ENCODE results near the gene ANKH.
A peak's percentile ranks its signal among the peaks of the same experiment; 100 is the strongest.
"Not testable (repeated sequence)": the region's sequence is repeated elsewhere in the genome, so short reads cannot be mapped to it uniquely, and the experiment has no call there.

ANKH gene

DNA sequence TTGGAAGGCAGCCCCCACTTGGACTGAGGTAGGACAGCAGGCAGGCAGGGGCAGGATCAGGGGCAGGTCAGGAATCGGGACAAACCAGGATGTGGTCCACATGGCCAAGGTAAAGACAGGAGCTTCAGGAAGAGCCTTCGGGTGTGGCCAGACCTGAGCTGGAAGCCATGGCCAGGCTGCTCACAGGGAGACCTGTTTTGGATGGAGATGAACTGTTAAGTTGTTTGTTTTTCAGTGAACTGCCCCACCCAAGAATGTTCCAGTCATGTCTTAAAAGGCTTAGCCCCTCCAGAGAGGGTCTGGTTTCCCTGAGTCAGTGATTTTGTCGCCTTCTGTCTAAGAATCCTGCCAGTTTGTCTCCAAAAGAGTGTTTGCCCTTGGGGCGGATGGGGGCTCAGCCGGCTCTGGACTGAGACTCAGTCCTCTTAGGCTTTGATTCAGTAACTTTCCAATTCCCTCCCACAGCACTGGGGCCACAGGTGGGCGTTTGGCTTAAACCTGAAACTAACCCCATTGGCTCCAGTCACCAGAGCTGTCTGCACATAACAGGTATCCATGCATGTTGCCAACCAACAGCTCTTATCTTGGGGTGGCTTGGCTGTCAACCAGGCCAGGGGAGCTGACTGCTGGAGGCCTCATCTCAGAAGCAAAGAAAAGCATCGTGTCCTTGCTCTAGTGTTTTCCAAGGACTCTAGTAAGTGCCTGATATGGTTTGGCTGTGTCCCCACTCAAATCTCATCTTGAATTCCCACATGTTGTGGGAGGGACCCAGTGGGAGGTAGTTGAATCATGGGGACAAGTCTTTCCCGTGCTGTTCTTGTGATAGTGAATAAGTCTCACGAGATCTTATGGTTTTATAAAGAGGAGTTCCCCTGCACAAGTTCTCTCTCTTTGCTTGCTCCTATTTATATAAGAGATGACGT lies 11.3 kb upstream of the ANKH start:
- no peak for DNase-seq

DNA sequence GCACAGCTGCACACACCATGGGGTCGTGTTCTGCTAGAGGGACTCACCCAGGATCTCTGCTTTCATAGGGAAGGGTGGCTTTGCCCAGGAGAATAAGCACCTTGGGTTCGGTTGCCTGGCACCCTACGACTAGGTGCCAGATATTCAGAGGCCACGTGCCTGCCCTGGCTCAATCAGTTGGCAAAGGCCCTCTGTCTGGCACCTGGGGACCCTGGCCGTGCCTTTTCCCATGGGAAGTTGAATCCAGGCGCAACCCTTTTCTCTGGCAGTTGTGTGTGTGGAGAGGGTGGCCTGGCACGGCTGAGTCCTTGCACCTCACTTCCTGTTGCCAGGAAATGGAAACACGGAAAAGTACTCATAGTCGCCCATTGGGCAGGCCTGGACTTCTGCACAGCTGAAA lies 10.2 kb upstream of the ANKH start:
- no peak for DNase-seq

DNA sequence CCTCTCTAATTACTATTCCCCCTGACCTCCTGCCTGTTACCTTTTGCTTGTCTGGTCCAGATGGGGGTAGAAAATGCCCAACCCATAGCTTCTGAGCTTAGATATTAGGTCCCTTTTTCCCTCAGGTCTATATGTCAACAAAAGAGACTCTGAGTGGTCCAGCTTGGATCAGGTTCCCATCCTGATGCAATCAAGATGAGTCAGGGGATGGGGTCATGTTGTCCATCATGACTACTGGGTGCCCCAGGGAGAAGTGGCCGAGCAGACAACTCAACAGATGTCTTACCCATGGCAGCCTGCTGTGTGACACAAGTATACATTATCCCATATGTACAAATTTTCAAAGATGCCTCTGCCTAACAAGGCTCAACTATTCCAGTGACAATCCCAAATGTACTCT lies 9.1 kb upstream of the ANKH start:
- no peak for DNase-seq

DNA sequence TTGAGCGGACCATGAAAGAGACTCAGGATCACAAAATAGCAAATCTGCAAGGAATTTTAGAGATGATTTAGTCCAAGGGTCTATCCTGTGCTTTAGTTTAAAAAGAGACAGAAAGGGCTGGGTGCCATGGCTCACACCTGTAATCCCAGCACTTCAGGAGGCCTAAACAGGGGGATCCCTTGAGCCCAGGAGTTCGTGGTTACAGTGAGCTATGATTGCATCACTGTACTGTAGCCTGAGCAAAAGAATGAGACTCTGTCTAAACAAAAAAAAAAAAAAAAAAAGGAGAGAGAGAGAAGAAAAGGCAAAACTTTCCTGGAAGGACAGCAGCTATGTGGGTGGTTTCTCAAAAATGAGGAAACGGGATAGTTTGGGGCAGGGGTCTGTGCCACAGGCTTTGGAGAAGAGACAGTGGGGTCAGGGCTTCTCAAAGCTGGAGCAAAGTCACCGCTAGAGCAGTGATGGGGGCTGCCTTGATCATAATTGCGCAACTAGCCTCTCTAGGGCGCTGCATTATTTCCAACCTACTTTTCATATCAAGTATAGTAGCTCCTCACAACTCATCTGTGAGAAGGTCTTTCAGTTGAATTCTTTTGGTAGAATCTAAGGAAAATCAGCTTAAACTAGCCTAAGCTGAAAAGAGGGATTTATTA lies 8.5 kb upstream of the ANKH start:
- no peak for DNase-seq

DNA sequence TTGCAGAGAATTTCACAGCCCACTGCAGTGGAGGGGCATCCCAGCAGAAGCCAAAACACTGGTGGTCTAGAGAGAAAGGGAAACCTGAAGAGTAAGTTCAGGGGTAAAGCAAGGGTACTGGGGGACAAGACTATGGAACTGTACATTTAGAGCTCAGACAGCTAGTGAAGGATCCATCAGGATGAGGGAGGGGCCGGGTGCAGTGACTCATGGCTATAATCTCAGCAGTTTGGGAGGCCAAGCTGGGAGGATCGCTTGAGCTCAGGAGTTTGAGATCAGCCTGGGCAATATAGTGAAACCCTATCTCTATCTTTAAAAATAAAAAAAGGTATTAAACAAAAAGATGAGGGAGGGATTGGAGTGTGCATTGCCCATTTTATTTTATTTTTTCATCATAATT lies 7.8 kb upstream of the ANKH start:
- no peak for DNase-seq

DNA sequence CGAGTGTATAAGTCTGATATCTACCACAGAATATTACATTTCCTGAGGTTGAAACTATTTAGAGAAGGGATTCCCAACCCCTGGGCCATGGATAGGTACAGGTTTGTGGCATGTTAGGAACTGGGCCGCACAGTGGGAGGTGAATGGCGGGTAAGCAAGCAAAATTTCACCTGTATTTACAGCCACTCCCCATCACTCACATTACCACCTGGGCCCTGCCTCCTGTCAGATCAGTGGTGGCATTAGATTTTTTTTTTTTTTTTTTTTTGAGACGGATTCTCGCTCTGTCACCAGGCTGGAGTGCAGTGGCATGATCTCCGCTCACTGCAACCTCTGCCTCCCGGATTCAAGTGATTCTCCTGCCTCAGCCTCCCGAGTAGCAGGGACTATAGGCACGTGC lies 6.6 kb upstream of the ANKH start:
- not testable (repeated sequence) for DNase-seq

DNA sequence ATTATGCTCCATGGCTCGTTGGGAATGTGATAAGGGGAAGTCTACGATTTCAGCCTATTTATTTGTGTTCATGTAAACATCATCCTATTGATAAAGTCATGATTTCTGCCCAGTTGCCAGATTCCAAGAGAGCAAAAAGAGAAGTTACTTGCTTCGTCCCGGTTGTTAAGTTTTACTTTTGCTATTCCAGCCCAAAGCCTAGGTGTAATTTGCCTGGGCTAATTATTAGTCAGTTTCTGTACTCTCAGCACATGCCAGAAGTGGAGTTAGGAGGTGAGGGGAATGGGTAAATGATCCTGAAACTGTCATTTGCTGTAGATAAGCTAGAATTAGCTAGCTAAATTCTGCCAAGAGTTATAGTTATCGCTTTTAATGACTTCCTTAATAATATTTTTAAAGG lies 4.5 kb upstream of the ANKH start:
- no peak for DNase-seq

DNA sequence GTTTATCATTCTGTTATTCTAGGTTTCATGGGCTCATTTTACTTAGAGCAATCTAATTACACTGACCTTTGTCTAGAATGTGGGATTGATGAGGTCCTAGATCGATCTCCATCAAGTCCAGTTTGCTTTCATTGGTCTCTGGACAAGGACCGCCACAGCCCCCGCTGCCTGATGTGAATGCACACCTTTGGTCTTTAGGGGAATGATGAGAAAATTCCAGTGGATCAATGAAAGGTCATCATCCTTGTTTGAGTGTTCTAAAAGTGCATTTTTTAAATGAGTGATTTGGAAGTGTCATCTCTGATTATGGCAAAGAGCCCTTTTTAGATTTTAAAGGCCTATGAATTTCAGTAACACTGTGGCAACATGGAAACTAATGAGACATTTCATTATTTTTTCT lies 2.2 kb upstream of the ANKH start:
- no peak for DNase-seq

DNA sequence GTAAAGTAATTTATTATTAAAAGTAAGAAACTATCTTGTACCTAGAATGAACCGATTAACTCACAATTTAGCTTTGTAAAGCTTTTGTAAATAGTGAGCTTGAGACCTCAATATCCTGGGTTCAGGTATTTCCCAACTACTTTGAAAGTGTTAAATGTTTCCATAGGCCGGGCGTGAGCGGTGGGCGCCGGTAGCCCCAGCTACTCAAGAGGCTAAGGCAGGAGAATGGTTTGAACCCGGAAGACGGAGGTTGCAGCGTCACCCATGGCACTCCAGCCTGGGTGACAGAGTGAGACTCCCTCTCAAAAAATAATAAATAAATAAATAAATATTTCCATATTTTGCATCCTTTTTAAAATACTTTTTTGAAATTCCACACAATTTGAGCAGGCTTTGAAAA lies 1.5 kb upstream of the ANKH start:
- no peak for DNase-seq

DNA sequence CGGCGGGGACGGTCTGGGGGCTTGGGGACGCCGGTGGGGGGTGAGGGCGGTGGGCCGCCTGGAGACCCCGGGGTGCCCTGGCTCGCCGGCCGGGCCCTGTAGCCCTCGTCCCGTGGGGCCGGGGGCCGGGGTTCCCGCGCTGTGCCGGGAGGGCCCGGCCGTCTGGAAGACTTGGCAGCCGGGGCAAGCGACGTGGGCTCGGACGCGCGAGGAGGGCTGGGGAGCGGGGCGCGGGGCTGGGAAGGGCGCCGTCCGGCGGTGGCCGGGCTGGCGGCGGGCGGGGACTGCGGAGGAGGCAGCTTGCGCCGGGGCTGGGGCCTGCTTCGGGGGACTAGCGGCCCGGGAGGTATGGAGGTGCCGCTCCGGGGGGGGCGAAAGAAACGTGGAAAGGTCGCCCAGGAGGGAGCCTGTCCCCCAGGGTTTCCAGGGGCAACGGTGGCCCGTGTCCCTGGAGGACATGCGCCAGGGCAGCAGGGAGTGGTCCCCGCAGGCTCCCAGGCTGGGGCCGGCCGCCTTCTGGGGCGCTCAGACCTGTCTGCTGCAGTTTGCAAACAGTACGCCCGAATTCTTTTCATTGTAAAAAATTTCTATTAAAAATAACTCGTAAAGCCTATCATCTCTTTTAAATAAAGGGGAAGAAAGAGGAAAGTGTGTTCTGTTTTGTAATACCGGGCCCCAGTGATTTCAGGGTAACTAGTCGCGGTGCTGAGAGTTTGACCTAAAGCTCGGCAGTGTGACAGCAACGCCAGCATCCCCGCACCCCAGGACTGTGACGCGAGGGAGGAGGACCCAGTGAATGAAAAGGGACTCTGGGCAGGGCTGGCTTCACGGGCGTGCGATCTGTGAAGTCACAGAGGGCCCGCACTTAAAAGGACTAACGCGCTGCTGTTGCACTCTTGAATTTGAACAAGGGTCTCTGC lies 752 bp upstream of the ANKH start:
- DNase-seq, result peak; percentile 57

DNA sequence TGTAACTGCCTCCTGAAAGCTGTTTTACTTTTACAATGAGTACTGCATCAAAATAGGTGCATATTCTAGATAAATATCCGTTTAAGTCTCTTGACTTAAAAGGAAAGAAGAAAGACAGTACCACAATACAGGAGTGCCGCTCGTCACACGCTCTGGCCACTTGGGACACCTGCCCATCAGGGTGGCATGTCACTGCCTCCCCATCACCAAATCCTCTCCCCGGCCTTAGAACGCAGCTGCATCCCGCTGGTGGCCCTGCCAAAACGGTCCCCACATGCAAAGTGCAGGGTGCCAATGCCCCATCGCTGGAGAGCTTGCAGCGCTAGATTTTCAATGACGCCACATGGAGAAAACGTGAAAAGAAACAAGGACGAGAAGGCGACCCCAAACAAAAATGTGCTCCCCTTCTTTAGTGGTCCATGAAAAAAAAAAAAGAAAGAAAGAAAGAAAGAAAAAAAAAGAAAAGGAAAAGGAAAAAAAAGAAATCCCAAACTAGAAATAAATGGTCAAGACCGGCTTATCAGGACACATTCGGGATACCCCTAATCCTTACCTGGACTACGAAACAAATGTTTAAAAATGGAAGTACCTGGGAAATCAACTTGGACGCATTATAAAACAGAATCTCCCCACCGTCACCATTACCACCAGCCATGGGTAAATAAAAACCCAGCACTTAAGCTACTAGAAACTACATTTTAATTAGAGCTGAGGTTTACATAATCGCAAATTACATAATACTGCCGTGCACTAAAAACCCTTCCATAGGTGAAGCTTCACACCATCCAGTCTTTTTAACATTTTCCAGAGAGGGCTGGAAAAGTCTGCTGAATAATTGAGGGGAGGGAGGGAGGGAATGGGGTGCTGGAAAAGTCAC lies 1.0 kb downstream of the ANKH start:
- DNase-seq, result peak; percentile 39

DNA sequence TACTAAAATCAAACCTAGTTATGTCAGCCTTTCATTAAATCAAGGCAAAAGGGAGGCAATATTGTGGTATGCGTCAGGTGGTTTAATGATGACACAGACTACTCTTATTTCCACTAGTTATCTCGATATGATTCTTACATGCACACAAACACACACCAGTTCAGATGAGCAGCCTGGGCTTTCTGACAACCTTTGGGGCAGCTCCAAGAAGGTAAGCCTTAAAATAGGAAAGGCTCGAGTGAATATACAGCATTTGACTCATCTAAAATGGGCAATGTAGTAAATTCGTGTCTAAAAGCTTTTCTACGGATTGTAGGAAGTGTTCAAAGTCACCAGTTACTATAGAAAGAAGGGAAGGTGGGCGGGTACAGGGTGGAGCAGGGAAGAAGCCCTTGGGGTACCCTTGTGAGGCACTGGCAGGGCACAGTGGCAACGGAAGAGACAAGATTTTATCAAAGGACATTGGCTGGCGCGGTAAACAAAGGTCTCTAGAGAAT lies 1.9 kb downstream of the ANKH start:
- DNase-seq, result no peak

DNA sequence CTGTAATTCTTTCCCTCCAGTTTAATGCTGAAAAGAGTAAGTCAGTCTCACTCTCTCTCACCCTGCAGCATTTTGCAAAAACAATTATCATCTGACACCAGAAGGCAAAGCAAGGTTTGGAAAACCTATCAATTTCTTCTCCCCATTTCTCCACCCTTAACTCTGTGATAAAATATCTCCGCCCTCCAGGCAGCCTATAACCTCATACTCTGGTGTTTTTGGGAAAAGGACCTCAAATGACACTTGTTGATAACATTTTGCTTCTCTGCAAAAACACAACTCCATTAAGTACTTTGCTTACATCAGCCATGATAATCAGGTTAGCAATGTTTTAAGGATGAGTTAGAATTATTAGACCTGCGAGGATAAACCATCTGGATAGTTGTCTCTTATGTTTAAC lies 2.3 kb downstream of the ANKH start:
- DNase-seq, result no peak

DNA sequence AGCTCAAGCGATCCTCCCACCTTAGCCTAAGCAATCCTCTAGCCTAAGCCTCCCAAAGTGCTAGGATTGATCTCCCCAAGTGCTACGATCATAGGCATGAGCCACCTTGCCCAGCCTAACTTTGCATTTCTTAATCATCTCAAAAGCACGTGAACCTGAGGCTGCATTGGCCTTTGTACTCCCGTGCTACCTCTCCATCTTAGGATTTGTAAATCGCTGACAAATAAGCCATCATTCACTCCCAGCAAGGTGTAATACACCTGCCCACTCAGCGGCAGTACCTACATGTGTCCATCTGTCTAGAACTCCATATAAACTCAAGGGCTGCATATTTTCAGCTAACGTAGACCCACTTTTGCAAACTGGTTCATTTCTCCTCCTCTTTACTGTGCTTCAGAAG lies 2.8 kb downstream of the ANKH start:
- no peak for DNase-seq

DNA sequence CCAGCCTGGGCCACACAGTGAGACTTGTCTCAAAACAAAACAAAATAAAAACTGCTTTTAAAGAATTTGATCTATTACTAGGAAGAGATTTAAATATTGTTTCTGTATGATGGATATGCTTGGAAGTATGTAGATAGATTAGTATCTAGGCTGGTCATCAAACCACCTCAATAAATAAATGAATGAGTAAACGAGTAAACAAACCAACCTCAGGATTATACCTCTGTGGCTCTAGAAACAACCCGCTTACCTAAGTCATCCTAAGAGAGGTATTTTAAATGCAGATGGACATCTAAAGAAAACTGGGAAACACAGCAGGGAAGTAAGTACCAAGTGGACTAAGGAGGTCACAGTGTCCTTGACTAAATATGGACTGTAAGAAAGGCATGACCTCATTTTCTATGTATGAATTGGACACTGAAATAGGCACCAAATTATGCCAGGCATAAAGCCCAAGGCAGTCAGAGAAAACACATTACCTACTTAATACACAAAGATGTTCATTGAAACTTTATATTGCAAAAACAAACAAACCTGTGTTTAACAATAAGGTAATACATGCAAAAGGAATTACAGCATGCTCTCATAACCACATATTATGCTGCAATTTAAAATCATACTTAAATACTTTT lies 7.3 kb downstream of the ANKH start:
- no peak for DNase-seq

DNA sequence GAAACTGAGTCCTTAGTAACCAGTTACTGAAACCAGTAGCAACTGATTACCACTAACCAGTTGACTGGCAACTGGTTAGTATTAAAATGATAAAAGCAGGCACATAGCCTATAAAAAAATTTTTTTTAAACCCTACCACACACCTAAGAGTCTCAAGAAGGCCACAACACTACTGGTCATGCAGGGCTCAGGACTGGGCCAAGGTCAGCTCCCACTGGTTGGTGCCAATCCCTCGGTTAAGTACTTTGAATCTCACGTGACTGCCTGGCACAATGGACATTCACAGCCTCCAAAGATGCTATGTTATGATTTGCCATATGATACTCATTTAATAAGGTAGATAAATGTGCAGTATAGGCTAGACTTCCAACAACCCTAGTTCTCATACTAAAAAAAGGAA lies 8.5 kb downstream of the ANKH start:
- DNase-seq, result no peak

DNA sequence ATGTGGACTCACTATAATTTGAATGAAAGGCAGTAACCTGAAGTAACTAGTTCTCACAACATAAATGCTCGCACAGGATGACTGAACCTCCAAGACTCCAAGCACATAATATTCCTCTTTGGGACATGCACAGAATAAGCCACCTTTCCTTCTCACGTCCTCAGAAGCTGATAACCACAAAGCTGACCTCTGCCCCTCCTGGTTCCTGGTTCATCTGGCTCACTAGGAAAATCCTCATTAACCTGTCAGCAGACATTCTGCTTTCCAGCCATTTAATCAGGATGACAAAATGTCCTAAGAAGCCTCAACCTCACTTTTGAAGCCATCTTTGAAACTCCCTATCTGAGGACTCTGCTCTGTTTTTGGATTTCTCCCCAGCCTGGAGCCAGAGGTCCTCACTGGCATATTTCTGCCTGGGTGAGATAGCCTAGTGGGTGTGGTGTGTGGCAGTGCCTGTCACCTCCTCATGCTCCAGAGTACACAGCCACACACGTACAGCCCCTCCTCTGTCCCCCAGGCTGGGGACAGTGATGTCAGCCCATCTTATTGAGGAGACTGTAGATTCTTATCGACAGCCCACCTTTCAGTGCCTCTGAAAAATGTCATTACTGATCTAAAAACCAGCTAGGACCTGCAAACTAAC lies 10.3 kb downstream of the ANKH start:
- no peak for DNase-seq

DNA sequence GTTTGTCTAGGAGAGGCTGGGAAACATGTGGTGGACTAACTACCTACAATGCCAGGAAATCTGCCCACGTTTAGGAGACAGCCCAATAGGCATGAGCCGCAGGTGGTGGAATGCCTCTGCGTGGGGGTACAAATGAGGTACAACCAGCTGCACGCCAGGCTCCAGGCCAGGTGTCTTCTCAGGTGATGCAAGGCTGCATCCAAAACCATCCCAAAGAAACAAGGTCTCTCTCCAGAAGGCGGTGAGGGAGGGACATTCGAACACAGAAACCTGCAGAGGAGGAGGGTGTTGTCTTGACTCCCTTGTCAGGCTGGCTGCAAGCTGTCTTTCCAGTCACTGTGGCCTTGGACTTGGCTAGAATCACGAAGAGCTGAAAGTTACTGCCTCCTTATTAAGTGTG lies 11.6 kb downstream of the ANKH start:
- no peak for DNase-seq

DNA sequence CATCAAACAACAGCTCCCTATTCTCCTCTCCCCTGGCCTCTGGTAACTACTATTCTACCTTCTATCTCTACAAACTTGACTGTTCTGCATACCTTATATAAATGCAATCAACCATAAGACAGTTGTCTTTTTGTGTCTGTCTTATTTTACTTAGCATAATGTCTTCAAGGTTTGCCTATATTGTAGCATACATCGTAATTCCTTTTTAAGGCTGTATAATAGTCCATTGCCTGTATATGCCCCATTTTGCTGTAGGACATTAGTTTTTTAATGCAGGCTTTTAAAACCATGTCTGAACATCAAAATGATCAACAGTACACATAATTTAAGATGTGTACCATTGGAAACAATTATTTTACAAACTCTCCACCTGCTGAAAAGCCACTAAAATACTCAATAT lies 12.4 kb downstream of the ANKH start:
- no peak for DNase-seq

DNA sequence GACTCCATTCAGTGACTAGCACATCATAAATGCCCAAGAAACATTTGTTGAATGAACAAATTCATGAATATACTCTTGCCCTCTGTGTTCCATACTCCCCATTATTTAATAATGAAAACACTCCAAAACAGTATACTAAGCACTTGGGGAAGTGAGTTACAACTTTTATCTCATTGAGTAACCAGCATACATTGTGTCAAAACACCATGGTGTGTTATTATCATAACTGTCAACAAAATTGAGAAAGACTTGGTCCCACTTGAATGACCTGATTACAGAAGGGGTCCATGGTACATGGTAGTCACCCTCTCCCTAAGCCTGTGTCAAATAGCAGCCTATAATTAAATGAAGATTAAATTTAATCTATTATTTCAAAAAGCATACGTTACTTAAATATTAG lies 16.2 kb downstream of the ANKH start:
- DNase-seq, result no peak

DNA sequence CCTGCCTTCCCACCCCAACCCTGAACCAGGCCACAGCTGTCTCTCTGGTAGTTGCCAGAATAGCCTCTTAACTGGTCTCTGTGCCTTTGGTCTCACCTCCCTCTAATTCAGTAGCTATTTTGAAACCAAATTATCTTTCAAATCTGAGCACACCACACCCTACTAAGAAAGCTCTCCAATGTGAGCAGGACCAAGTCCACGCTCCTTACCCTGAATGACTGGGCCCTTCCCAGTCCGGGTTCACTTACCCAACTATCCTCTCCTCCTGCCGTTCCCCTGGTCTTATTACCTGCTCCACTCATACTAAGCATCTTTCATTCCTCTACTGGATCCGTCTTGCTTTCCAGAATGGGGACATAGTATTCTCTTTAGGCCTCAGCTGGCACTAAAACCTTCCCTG lies 16.8 kb downstream of the ANKH start:
- DNase-seq, result no peak

Data from effector CD8-positive, alpha-beta T cell (primary cell).